Neutrophil (primary cell): ENCODE measurements around the gene CHCHD6.

Experiments used
- H3K27ac ChIP-seq: fragments of 200-600 bp; sonication (generic); 2 replicates; pipeline ENCODE4 v1.5.1; 2016; ENCODE audit warnings: mild to moderate bottlenecking, moderate library complexity
- H3K27me3 ChIP-seq: fragments of 200-600 bp; sonication (generic); 2 replicates; pipeline ENCODE4 v1.6.0; 2016; ENCODE audit warnings: mild to moderate bottlenecking
- H3K36me3 ChIP-seq: fragments of 200-600 bp; sonication (generic); 2 replicates; pipeline ENCODE4 v1.5.1; 2017
- H3K4me1 ChIP-seq, 2 experiments: fragments of 200-600 bp in 1 of 2; sonication (generic) in 1 of 2; 1 replicate in 1 of 2; 2 replicates in 1 of 2; pipeline versions ENCODE4 v1.5.1 to v1.6.1; 2013 to 2016; ENCODE audit warnings: low read depth in 1 of 2, low read length in 1 of 2, mild to moderate bottlenecking in 1 of 2, moderate library complexity in 1 of 2; ENCODE audit not compliant: control insufficient read depth in 1 of 2, insufficient read depth in 1 of 2
- H3K4me3 ChIP-seq, 2 experiments: fragments of 200-600 bp in 1 of 2; sonication (generic) in 1 of 2; 1 replicate in 1 of 2; 2 replicates in 1 of 2; pipeline ENCODE4 v1.5.1; 2013 to 2016; ENCODE audit warnings: low read depth in 1 of 2, low read length in 1 of 2, mild to moderate bottlenecking in 1 of 2, moderate library complexity in 1 of 2
- H3K9me3 ChIP-seq: fragments of 200-600 bp; sonication (generic); 2 replicates; pipeline ENCODE4 v1.5.1; 2016
- CTCF ChIP-seq: fragments of 200-600 bp; sonication (generic); IDR thresholded peaks from 2 replicates; pipeline ENCODE4 v1.5.1; 2016; ENCODE audit warnings: antibody characterized with exemption

The CHCHD6 gene

GRCh38 chr3:126931806-126932187 lies 227.8 kb downstream of the CHCHD6 start:
- peaks cover 15% of the 10 kb centered on the region for H3K27me3 ChIP-seq
- no peaks in the 10 kb centered on the region for H3K9me3 ChIP-seq
- H3K4me1 ChIP-seq, result no peaks in the 10 kb centered on the region
- H3K36me3 ChIP-seq, result no peaks in the 10 kb centered on the region
- H3K4me3 ChIP-seq, result no peak overlapping the region
- no peak overlapping the region for H3K27ac ChIP-seq
- TF ChIP-seq CTCF, result no peak

- peaks cover 10% of the 10 kb centered on the region for H3K27me3 ChIP-seq
- H3K4me1 ChIP-seq, result no peaks in the 10 kb centered on the region
- no peak overlapping the region for H3K27ac ChIP-seq
- H3K4me3 ChIP-seq, result no peak overlapping the region
- H3K36me3 ChIP-seq, result no peaks in the 10 kb centered on the region
- no peaks in the 10 kb centered on the region for H3K9me3 ChIP-seq
- TF ChIP-seq CTCF, result no peak
Measured at GRCh38 chr3:126932188-126932931, 228.3 kb downstream of the CHCHD6 start.

GRCh38 chr3:126934031-126934531 lies 230.0 kb downstream of the CHCHD6 start:
- H3K27me3 ChIP-seq, result peaks cover 10% of the 10 kb centered on the region
- H3K4me3 ChIP-seq, result no peak overlapping the region
- TF ChIP-seq CTCF, result no peak
- no peaks in the 10 kb centered on the region for H3K9me3 ChIP-seq
- no peak overlapping the region for H3K27ac ChIP-seq
- no peaks in the 10 kb centered on the region for H3K4me1 ChIP-seq
- H3K36me3 ChIP-seq, result no peaks in the 10 kb centered on the region

GRCh38 chr3:126934991-126935390 lies 231.0 kb downstream of the CHCHD6 start:
- Histone ChIP-seq H3K27me3 (peaks cover 4% of the 10 kb centered on the region), H3K27ac (no peak overlapping the region), H3K4me1 (no peaks in the 10 kb centered on the region), H3K9me3 (no peaks in the 10 kb centered on the region), H3K36me3 (no peaks in the 10 kb centered on the region), H3K4me3 (no peak overlapping the region)
- no peak for TF ChIP-seq CTCF

GRCh38 chr3:126935756-126936509 lies 231.9 kb downstream of the CHCHD6 start:
- Histone ChIP-seq H3K4me3 (no peak overlapping the region), H3K27me3 (peaks cover 6% of the 10 kb centered on the region), H3K36me3 (no peaks in the 10 kb centered on the region), H3K9me3 (no peaks in the 10 kb centered on the region), H3K27ac (no peak overlapping the region), H3K4me1 (no peaks in the 10 kb centered on the region)
- no peak for TF ChIP-seq CTCF
